HEK293 (cell line): Measurements from ENCODE around the gene EIF4G3.

Experiments used
- CTCF ChIA-PET: fragments of 350-600 bp; formaldehyde crosslinking; extraction: SDS; loops from one replicate; lab custom pipeline; 2021; ENCODE audit warnings: antibody characterized with exemption; lab: Yijun Ruan, JAX
- POLR2A ChIA-PET: fragments of 300-600 bp; formaldehyde crosslinking; extraction: SDS; loops from one replicate; lab custom pipeline; 2020; ENCODE audit warnings: antibody characterized with exemption, inconsistent platforms; lab: Yijun Ruan, JAX
- H3K27ac ChIP-seq: fragments of 200-500 bp; sonication (Bioruptor generic); 2 replicates; pipeline ENCODE4 v1.5.1; 2014; ENCODE audit warnings: low read depth, low read length, control low read depth, inconsistent platforms; ENCODE audit errors: extremely low read depth
- H3K36me3 ChIP-seq, 2 experiments: fragments of 200-500 bp in 1 of 2; sonication (Bioruptor generic) in 1 of 2; 1 replicate in 1 of 2; 2 replicates in 1 of 2; pipeline ENCODE4 v1.5.1; 2014 to 2017; ENCODE audit warnings: inconsistent platforms in 2 of 2, low read length in 2 of 2; ENCODE audit not compliant: control insufficient read depth in 2 of 2, insufficient read depth in 1 of 2
- H3K4me1 ChIP-seq: fragments of 200-500 bp; sonication (Bioruptor generic); 2 replicates; pipeline ENCODE4 v1.5.1; 2014; ENCODE audit warnings: mild to moderate bottlenecking, low read length, inconsistent platforms; ENCODE audit not compliant: control insufficient read depth, insufficient read depth
- H3K4me3 ChIP-seq: 2 replicates; pipeline ENCODE4 v1.5.1; 2011; ENCODE audit warnings: low read depth, mild to moderate bottlenecking, control low read depth, low read length, moderate library complexity
- H3K9me3 ChIP-seq: fragments of 200-500 bp; sonication (Bioruptor generic); 2 replicates; pipeline ENCODE4 v1.5.1; 2014; ENCODE audit warnings: low read depth, low read length, inconsistent platforms; ENCODE audit not compliant: control insufficient read depth, insufficient read depth
- ATF2 ChIP-seq: fragments of 450-650 bp; formaldehyde crosslinking; IDR thresholded peaks from 2 replicates; pipeline ENCODE4 v1.5.1; 2016; ENCODE audit warnings: missing biosample characterization, missing genetic modification characterization, low read depth
- BCL6B ChIP-seq: fragments of 450-650 bp; formaldehyde crosslinking; IDR thresholded peaks from 2 replicates; pipeline ENCODE4 v1.5.1; 2017; ENCODE audit warnings: missing biosample characterization, missing genetic modification characterization
- ELK4 ChIP-seq: IDR thresholded peaks from 2 replicates; pipeline ENCODE4 v1.6.1; 2011; ENCODE audit warnings: mild to moderate bottlenecking, low read depth, low read length, borderline replicate concordance
- FEZF1 ChIP-seq: fragments of 450-650 bp; formaldehyde crosslinking; IDR thresholded peaks from 2 replicates; pipeline ENCODE4 v1.5.1; 2016; ENCODE audit warnings: missing biosample characterization, missing genetic modification characterization
- PRDM6 ChIP-seq: fragments of 450-650 bp; formaldehyde crosslinking; IDR thresholded peaks from 2 replicates; pipeline ENCODE4 v1.5.1; 2017; ENCODE audit warnings: missing biosample characterization, missing genetic modification characterization
- SCRT1 ChIP-seq: fragments of 450-650 bp; formaldehyde crosslinking; IDR thresholded peaks from 2 replicates; pipeline ENCODE4 v1.5.1; 2016; ENCODE audit warnings: missing biosample characterization, missing genetic modification characterization, borderline replicate concordance
- SP7 ChIP-seq: fragments of 450-650 bp; formaldehyde crosslinking; IDR thresholded peaks from 2 replicates; pipeline ENCODE4 v1.5.1; 2016; ENCODE audit warnings: missing biosample characterization, missing genetic modification characterization
- ZBTB48 ChIP-seq: fragments of 450-650 bp; formaldehyde crosslinking; IDR thresholded peaks from 2 replicates; pipeline ENCODE4 v1.5.1; 2016; ENCODE audit warnings: missing biosample characterization, missing genetic modification characterization
- ZNF140 ChIP-seq: fragments of 450-650 bp; formaldehyde crosslinking; IDR thresholded peaks from 2 replicates; pipeline ENCODE4 v1.5.1; 2016; ENCODE audit warnings: missing biosample characterization, missing genetic modification characterization
- ZNF16 ChIP-seq: fragments of 450-650 bp; formaldehyde crosslinking; IDR thresholded peaks from 2 replicates; pipeline ENCODE4 v1.5.1; 2016; ENCODE audit warnings: low read depth, missing biosample characterization, missing genetic modification characterization
- ZNF2 ChIP-seq: fragments of 450-650 bp; formaldehyde crosslinking; IDR thresholded peaks from 2 replicates; pipeline ENCODE4 v1.5.1; 2016; ENCODE audit warnings: missing biosample characterization, missing genetic modification characterization
- ZNF24 ChIP-seq: fragments of 450-650 bp; formaldehyde crosslinking; IDR thresholded peaks from 2 replicates; pipeline ENCODE4 v1.5.1; 2016; ENCODE audit warnings: missing biosample characterization, missing genetic modification characterization
- ZNF324 ChIP-seq: fragments of 450-650 bp; formaldehyde crosslinking; IDR thresholded peaks from 2 replicates; pipeline ENCODE4 v1.5.1; 2016; ENCODE audit warnings: missing biosample characterization, missing genetic modification characterization
- ZNF350 ChIP-seq: fragments of 450-650 bp; formaldehyde crosslinking; IDR thresholded peaks from 2 replicates; pipeline ENCODE4 v1.5.0; 2017; ENCODE audit warnings: missing biosample characterization, mild to moderate bottlenecking, missing genetic modification characterization
- ZNF354C ChIP-seq: fragments of 450-650 bp; formaldehyde crosslinking; IDR thresholded peaks from 2 replicates; pipeline ENCODE4 v1.5.1; 2016; ENCODE audit warnings: missing biosample characterization, missing genetic modification characterization, low read depth, borderline replicate concordance
- ZNF521 ChIP-seq: fragments of 450-650 bp; formaldehyde crosslinking; IDR thresholded peaks from 2 replicates; pipeline ENCODE4 v1.5.1; 2017; ENCODE audit warnings: missing biosample characterization, mild to moderate bottlenecking, missing genetic modification characterization
- ZNF670 ChIP-seq: fragments of 450-650 bp; formaldehyde crosslinking; IDR thresholded peaks from 2 replicates; pipeline ENCODE4 v1.5.1; 2016; ENCODE audit warnings: missing biosample characterization, missing genetic modification characterization, low read depth

Gene EIF4G3

GRCh38 chr1:20834780-20835179 lies 341.9 kb downstream of the EIF4G3 start:
- Histone ChIP-seq H3K4me1 (peaks cover 5% of the 10 kb centered on the region), H3K4me3 (no peak overlapping the region), H3K9me3 (no peaks in the 10 kb centered on the region), H3K36me3 (peaks cover 4 to 52% of the 10 kb centered on the region in 2 experiments; a peak in 2 of 3 replicates), H3K27ac (no peak overlapping the region)
- TF ChIP-seq ELK4 (no peak), ZNF521 (no peak), ZBTB48 (tag by site-specific recombination) (no peak), FEZF1 (no peak)
- POLR2A ChIA-PET = no interaction called here
- CTCF ChIA-PET = no interaction called here

- POLR2A ChIA-PET = no interaction called here
- no peak overlapping the region for H3K27ac ChIP-seq
- peaks cover 4 to 52% of the 10 kb centered on the region in 2 experiments for H3K36me3 ChIP-seq
- CTCF ChIA-PET = interaction anchor here (0.6 kb wide), 2 partner anchors 65 to 170 kb away, joined by 3 to 9 read pairs; no protein-coding TSS in a partner anchor
- H3K4me1 ChIP-seq = peaks cover 5% of the 10 kb centered on the region
- TF ChIP-seq ZNF670 (tag by site-specific recombination) (no peak), ZNF324 (no peak), ZNF140 (tag by site-specific recombination) (no peak), ZNF2 (tag by site-specific recombination) (no peak), SCRT1 (tag by site-specific recombination) (no peak), BCL6B (tag by site-specific recombination) (no peak), ZNF354C (no peak), ZNF24 (tag by site-specific recombination) (no peak), ATF2 (tag by site-specific recombination) (no peak)
- TF ChIP-seq, all 188 proteins: peak for 0
- Histone ChIP-seq H3K9me3 (no peaks in the 10 kb centered on the region), H3K4me3 (no peak overlapping the region)
Measured at GRCh38 chr1:20834192-20834591, 342.5 kb downstream of the EIF4G3 start.

- H3K36me3 ChIP-seq = peaks cover 4 to 58% of the 10 kb centered on the region in 2 experiments
- no peak overlapping the region for H3K27ac ChIP-seq
- H3K4me1 ChIP-seq = peaks cover 5% of the 10 kb centered on the region
- POLR2A ChIA-PET = interaction anchor here (0.5 to 1.1 kb wide), 4 partner anchors 10 to 47 kb away, joined by 3 to 4 read pairs (median 4); partner anchors contain the start of gene HP1BP3
- no peaks in the 10 kb centered on the region for H3K9me3 ChIP-seq
- CTCF ChIA-PET = interaction anchor here (0.9 to 2.1 kb wide), 2 partner anchors 18 to 365 kb away, joined by 3 to 9 read pairs; no protein-coding TSS in a partner anchor
- H3K4me3 ChIP-seq = no peak overlapping the region
- TF ChIP-seq PRDM6 (peak; percentile 35; the same call in 1 of the 2 replicates), SP7 (tag by site-specific recombination) (peak; percentile 38; the same call in 1 of the 2 replicates), ZNF16 (tag by site-specific recombination) (no peak), ZNF350 (tag by site-specific recombination) (no peak)
Measured at GRCh38 chr1:20830378-20830777, 346.3 kb downstream of the EIF4G3 start.
